SK-N-MC (cell line): ENCODE measurements around the gene PPM1M.

Experiments
- DNase-seq: peaks from one replicate; pipeline ENCODE4 v3.0.0-alpha.2; 2011; ENCODE audit warnings: low read depth, low spot score
- H3K27ac ChIP-seq: fragments of 200-600 bp; sonication (generic); 2 replicates; pipeline ENCODE4 v1.5.1; 2016; ENCODE audit warnings: mixed run types
- H3K36me3 ChIP-seq: fragments of 200-600 bp; sonication (generic); 2 replicates; pipeline ENCODE4 v1.6.1; 2017; ENCODE audit warnings: antibody characterized with exemption, low read length, mixed read lengths; ENCODE audit not compliant: insufficient read depth
- H3K4me3 ChIP-seq: fragments of 200-600 bp; sonication (generic); 2 replicates; pipeline ENCODE4 v1.5.1; 2016
- H3K9ac ChIP-seq: fragments of 200-600 bp; sonication (generic); 2 replicates; pipeline ENCODE4 v1.8.0; 2017; ENCODE audit warnings: mixed run types, mixed read lengths; ENCODE audit not compliant: insufficient read length
- H3K9me3 ChIP-seq: fragments of 200-600 bp; sonication (generic); 2 replicates; pipeline ENCODE4 v1.6.1; 2017; ENCODE audit warnings: low read depth, mild to moderate bottlenecking, antibody characterized with exemption, low read length, moderate library complexity, mixed read lengths
- EZH2 ChIP-seq: fragments of 200-600 bp; sonication (generic); IDR thresholded peaks from one replicate; pipeline ENCODE4 v1.6.1; 2017; ENCODE audit warnings: antibody characterized with exemption
- FOXP2 ChIP-seq: optimal IDR thresholded peaks from 2 replicates; pipeline ENCODE3; 2011; ENCODE audit warnings: mild to moderate bottlenecking, moderate library complexity; ENCODE audit not compliant: insufficient read depth; ENCODE audit errors: extremely low read length, control extremely low read depth
- POLR2AphosphoS5 ChIP-seq: IDR thresholded peaks from 2 replicates; pipeline ENCODE4 v1.6.1; 2012; ENCODE audit warnings: mild to moderate bottlenecking, low read depth, low read length, borderline replicate concordance

The PPM1M gene

DNA sequence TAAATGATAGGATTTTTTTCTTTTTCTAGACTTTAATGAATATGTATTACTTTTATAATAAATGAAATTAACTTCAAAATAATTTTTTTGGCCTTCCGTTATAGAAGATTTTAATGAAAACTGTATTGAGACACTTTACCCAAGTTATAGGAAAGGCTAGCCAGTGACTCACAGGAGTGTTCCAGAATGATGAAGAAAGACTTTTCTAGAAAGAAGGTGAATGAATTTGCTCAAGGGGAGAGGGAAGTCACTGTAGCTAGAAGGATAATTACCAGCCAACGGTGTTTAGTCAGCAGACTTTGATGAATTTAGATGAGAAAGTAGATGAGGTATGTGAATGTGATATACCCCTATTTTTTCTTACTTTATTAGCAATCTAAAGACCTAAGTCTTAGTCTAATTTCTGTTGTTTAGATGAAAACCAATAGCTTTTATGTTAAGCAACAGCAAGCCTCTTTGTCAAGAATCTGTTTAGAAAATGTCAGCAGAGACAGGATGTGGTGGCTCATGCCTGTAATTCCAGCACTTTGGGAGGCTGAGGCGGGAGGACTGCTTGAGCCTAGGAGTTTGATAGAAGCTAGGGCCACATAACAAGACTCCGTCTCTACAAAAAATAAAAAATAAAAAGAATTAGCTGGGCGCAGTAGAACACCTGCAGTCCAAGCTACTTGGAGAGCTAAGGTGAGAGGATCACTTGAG, 44.4 kb upstream of the PPM1M start:
- H3K9me3 ChIP-seq, result no peaks in the 10 kb centered on the region
- no peak for DNase-seq
- H3K27ac ChIP-seq, result no peak overlapping the region
- TF ChIP-seq POLR2AphosphoS5, result no peak
- TF ChIP-seq FOXP2, result no peak
- no peak for TF ChIP-seq EZH2
- no peak overlapping the region for H3K9ac ChIP-seq
- H3K36me3 ChIP-seq, result peaks cover 49% of the 10 kb centered on the region
- no peak overlapping the region for H3K4me3 ChIP-seq

DNA sequence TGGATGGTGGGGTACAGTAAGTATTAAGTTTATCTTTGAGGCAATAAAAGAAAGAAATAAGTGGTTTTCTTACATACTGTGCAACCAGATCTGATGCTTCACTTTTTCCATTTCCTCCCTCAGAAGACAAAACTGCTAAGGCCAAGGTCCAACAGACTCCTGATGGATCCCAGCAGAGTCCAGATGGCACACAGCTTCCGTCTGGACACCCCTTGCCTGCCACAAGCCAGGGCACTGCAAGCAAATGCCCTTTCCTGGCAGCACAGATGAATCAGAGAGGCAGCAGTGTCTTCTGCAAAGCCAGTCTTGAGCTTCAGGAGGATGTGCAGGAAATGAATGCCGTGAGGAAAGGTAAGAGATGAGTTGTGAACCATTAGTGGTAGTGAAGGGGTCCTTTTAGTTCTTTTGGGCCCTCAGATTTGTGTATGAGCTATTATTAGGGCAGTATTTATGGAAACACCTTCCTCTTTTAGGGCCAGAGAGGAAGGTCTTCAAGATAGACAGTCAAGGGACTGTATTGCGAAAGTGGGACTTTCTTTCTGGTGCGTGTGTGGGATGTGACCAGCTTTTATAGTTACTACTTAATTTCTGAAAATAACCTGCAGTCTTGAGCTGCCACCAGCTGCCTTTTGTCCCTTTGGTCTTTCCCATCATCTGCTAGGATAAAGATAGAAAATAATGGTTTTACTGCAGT, 43.0 kb upstream of the PPM1M start:
- TF ChIP-seq EZH2 (no peak), FOXP2 (no peak), POLR2AphosphoS5 (no peak)
- no peak overlapping the region for H3K9ac ChIP-seq
- peaks cover 57% of the 10 kb centered on the region for H3K36me3 ChIP-seq

DNA sequence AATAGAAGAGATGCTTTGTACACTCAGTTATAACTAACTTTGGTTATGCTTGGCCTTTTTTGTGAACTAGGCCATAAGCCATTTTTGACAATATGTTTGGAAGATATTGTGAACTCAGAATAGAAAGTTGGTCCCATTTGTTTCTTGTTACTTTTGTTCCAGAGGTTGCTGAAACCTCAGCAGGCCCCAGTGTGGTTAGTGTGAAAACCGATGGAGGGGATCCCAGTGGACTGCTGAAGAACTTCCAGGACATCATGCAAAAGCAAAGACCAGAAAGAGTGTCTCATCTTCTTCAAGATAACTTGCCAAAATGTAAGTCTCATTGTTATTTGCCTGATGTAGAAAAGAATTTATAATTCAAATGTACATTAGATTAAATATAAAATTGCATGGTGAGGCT, 41.9 kb upstream of the PPM1M start:
- TF ChIP-seq EZH2 (no peak), POLR2AphosphoS5 (no peak), FOXP2 (no peak)
- H3K27ac ChIP-seq, result no peak overlapping the region
- no peaks in the 10 kb centered on the region for H3K9me3 ChIP-seq
- no peak overlapping the region for H3K9ac ChIP-seq
- H3K4me3 ChIP-seq, result no peak overlapping the region
- peaks cover 68% of the 10 kb centered on the region for H3K36me3 ChIP-seq
- no peak for DNase-seq

More for the DNA sequence above, 43.0 kb upstream of the PPM1M start:
- Histone ChIP-seq H3K27ac (no peak overlapping the region), H3K9me3 (no peaks in the 10 kb centered on the region), H3K4me3 (no peak overlapping the region)
- no peak for DNase-seq

DNA sequence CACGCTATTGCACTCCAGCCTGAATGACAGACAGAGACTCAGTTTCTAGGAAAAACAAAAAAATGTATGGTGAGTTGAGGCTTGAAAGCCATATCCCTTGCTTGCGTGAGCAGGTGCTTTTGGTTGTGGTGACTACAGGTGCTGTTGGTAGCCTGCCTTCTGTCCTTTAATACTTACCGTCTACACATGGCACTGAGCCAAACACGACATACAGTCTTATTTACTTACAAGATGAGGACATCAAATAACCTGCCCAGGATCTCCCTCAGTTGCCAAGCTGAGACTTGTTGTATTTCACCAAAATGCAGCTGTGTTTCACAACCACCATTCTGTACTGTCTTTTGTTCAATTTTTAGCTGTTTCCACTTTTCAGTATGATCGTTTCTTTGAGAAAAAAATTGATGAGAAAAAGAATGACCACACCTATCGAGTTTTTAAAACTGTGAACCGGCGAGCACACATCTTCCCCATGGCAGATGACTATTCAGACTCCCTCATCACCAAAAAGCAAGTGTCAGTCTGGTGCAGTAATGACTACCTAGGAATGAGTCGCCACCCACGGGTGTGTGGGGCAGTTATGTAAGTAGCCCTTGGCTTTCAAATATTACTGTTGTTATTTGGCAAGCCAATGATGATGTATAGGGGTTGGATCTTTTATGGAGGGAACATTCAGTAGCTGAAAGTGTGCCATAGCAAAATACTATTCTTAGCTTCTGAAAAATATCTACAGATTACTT, 41.1 kb upstream of the PPM1M start:
- peaks cover 71% of the 10 kb centered on the region for H3K36me3 ChIP-seq
- H3K27ac ChIP-seq, result no peak overlapping the region
- H3K9me3 ChIP-seq, result no peaks in the 10 kb centered on the region
- no peak overlapping the region for H3K4me3 ChIP-seq
- DNase-seq, result no peak
- H3K9ac ChIP-seq, result no peak overlapping the region
- TF ChIP-seq EZH2, result no peak
- no peak for TF ChIP-seq POLR2AphosphoS5
- no peak for TF ChIP-seq FOXP2

DNA sequence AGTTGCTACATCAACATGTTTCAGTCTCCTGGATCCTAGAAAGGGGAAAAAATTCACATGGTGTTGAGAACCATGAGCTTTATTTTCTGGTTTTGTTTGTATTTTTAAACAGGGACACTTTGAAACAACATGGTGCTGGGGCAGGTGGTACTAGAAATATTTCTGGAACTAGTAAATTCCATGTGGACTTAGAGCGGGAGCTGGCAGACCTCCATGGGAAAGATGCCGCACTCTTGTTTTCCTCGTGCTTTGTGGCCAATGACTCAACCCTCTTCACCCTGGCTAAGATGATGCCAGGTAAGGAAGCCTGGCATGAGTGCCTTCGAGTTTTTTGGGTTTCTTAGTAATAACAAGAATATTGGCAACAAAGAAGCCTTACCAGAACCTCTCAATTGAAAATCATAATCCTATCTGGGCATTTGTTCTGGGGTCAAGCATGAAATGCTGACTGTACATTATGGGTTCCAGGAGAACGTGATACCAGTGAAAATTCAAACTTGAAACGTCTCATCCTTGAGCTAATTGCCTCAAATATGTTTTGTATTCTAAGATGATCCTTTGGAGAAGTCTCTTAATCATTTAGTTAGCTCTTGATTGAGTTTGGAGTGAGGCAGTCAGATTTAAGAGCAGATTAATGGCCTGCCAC, 39.7 kb upstream of the PPM1M start:
- no peak overlapping the region for H3K27ac ChIP-seq
- TF ChIP-seq FOXP2 (no peak), EZH2 (no peak), POLR2AphosphoS5 (no peak)

DNA sequence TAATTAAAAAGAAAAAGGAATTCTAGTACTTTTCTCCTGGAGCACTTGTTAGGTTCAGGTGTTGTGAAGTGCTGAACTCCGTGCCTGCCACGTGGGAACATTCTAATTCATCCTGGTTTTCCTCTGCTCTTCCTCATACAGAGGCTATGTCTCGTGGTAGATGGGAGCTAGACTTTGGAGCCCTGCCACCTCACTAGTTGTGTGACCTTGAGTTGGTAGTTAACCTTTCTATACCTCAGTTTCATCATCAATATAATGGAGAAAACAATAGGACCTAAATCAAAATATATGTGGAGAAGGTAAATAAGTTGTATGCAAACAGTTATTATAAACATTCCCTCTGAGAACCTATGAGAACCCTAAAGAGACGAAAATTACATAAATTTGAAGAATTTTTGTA, 37.0 kb upstream of the PPM1M start:
- H3K36me3 ChIP-seq, result peaks cover 66% of the 10 kb centered on the region; the same call in 1 of the 2 replicates
- H3K27ac ChIP-seq, result no peak overlapping the region
- DNase-seq, result no peak
- TF ChIP-seq EZH2 (no peak), POLR2AphosphoS5 (no peak), FOXP2 (no peak)
- H3K4me3 ChIP-seq, result no peak overlapping the region
- H3K9ac ChIP-seq, result no peak overlapping the region
- H3K9me3 ChIP-seq, result no peaks in the 10 kb centered on the region

More for the DNA sequence above, 39.7 kb upstream of the PPM1M start:
- no peak for DNase-seq
- H3K9me3 ChIP-seq, result no peaks in the 10 kb centered on the region
- peaks cover 72% of the 10 kb centered on the region for H3K36me3 ChIP-seq
- H3K9ac ChIP-seq, result no peak overlapping the region
- no peak overlapping the region for H3K4me3 ChIP-seq

DNA sequence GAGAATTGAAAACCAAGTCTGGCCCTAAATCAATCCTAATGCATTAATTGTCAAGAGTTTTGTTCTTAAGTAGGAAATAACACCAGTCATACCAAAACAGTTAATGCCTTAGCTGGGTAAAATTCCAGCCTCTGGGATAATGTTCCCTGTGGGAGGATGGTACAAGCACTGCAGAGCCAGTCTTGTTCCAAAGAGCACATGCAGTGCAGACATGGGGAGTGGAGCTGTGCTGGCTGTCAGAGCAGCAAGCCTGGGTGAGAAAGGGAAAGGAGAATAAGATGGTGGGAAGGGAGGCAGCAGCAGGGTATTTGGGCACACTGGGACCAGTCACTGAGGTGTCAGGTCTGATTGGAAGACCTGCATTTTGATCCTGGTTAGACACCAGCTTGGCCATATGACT, 35.5 kb upstream of the PPM1M start:
- H3K9ac ChIP-seq, result no peak overlapping the region
- no peak overlapping the region for H3K27ac ChIP-seq
- no peaks in the 10 kb centered on the region for H3K9me3 ChIP-seq
- DNase-seq, result no peak
- H3K36me3 ChIP-seq, result peaks cover 57% of the 10 kb centered on the region; the same call in 1 of the 2 replicates
- no peak overlapping the region for H3K4me3 ChIP-seq
- TF ChIP-seq FOXP2 (no peak), POLR2AphosphoS5 (no peak), EZH2 (no peak)

DNA sequence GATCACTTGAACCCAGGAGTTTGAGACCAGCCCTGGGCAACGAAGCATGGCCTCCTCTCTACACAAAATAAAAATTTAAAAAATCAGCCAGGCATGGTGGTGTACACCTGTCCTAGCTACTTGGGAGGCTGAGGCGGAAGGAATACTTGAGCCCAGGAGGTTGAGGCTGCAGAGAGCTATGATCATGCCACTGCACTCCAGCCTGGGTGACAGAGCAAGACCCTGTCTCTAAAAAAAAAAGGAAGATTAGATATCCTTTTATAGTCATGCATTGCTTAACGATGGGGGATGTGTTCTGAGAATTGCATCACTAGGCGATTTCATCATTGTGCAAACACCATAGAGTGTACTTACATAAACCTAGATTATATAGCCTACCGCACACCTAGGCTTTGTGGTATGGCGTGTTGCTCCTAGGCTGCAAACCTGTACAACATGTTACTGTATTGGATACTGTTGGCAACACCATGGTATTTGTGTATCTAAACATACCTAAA, 35.0 kb upstream of the PPM1M start:
- Histone ChIP-seq H3K9ac (no peak overlapping the region), H3K36me3 (peaks cover 51% of the 10 kb centered on the region; the same call in 1 of the 2 replicates), H3K9me3 (no peaks in the 10 kb centered on the region), H3K4me3 (no peak overlapping the region), H3K27ac (no peak overlapping the region)
- TF ChIP-seq EZH2, result no peak
- TF ChIP-seq FOXP2, result no peak
- no peak for TF ChIP-seq POLR2AphosphoS5
- DNase-seq, result no peak

DNA sequence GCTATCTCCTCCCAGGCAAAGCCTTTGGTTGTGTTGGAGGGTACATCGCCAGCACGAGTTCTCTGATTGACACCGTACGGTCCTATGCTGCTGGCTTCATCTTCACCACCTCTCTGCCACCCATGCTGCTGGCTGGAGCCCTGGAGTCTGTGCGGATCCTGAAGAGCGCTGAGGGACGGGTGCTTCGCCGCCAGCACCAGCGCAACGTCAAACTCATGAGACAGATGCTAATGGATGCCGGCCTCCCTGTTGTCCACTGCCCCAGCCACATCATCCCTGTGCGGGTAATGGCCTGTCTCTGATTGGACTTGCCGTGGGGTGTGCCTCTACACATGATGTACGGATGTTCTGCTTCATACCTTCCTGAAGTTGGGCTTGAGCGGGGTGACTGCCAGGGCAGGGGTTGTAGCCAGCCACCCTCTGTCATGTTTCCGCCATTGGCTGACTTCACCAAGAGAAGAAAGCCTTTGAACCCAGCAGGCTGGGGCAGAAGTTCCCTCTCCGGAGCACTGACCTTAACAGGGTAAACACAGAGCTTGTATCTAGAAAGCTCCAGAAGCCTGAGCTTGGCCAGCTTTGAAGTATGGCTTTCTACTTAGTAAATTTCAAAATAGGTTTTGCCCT, 34.2 kb upstream of the PPM1M start:
- Histone ChIP-seq H3K27ac (no peak overlapping the region), H3K9ac (no peak overlapping the region), H3K4me3 (no peak overlapping the region), H3K9me3 (no peaks in the 10 kb centered on the region), H3K36me3 (peaks cover 43% of the 10 kb centered on the region; the same call in 1 of the 2 replicates)
- DNase-seq, result no peak
- TF ChIP-seq POLR2AphosphoS5 (no peak), EZH2 (no peak), FOXP2 (no peak)
